ENCODE results near the gene PIGR. TPM values are rescaled to one million over a fixed set of nuclear protein-coding genes. Genes with fewer than 3 reads are reported as not detected.

Gene PIGR
- total and polyA plus RNA-seq, 2 donors from 2014 or later, result 187 to 841 TPM

- no peak overlapping the region for H3K4me3 ChIP-seq (ENCODE audit: low read length in 3 of 3)
- intact Hi-C loops (cut with DNase I), result no loop called here
- no peak for TF ChIP-seq CTCF (IDR thresholded peaks at IDR 0.05; ENCODE audit: borderline replicate concordance, extremely low read depth, insufficient read depth)
- H3K27me3 ChIP-seq (ENCODE audit: control insufficient read depth, insufficient read depth, low read length), result no peaks in the 10 kb centered on the region
- no peak for FAIRE-seq
- DNase-seq, result no peak
- H3K4me1 ChIP-seq (ENCODE audit: control insufficient read depth in 2 of 3, insufficient read depth in 2 of 3, low read depth in 1 of 3, low read length in 3 of 3), result no peaks in the 10 kb centered on the region
- H3K36me3 ChIP-seq (ENCODE audit: control insufficient read depth in 2 of 3, insufficient read depth in 3 of 3, low read length in 3 of 3), result no peaks in the 10 kb centered on the region
- no peak overlapping the region for H3K9ac ChIP-seq (ENCODE audit: low read length in 3 of 3)
- H3K27ac ChIP-seq (ENCODE audit: low read depth in 2 of 2, low read length in 2 of 2), result no peak overlapping the region
- H3K9me3 ChIP-seq (ENCODE audit: control insufficient read depth in 2 of 3, insufficient read depth in 1 of 3, low read length in 3 of 3), result peaks cover 0 to 9% (median 0%) of the 10 kb centered on the region in 3 donors
Measured at GRCh38 chr1:206882555-206882954, 63.7 kb downstream of the PIGR start.

GRCh38 chr1:206880314-206880713 is 66.0 kb downstream of the PIGR start:
- Histone ChIP-seq H3K9ac (ENCODE audit: low read length in 3 of 3) (no peak overlapping the region), H3K36me3 (ENCODE audit: control insufficient read depth in 2 of 3, insufficient read depth in 3 of 3, low read length in 3 of 3) (no peaks in the 10 kb centered on the region), H3K4me3 (ENCODE audit: low read length in 3 of 3) (no peak overlapping the region), H3K27me3 (ENCODE audit: control insufficient read depth, insufficient read depth, low read length) (no peaks in the 10 kb centered on the region), H3K27ac (ENCODE audit: low read depth in 2 of 2, low read length in 2 of 2) (no peak overlapping the region), H3K4me1 (ENCODE audit: control insufficient read depth in 2 of 3, insufficient read depth in 2 of 3, low read depth in 1 of 3, low read length in 3 of 3) (no peaks in the 10 kb centered on the region), H3K9me3 (ENCODE audit: control insufficient read depth in 2 of 3, insufficient read depth in 1 of 3, low read length in 3 of 3) (peaks cover 0 to 9% (median 0%) of the 10 kb centered on the region in 3 donors)
- no peak for TF ChIP-seq CTCF (IDR thresholded peaks at IDR 0.05; ENCODE audit: borderline replicate concordance, extremely low read depth, insufficient read depth)
- DNase-seq (no peak), FAIRE-seq (no peak)
- intact Hi-C loops (cut with DNase I), result no loop called here

Other genes with a start within 250 kb of the PIGR start
- gene IL19, start 175.7 kb downstream of the PIGR start, total RNA-seq, result 3.6 TPM
- gene IL19, start 175.7 kb downstream of the PIGR start, polyA plus RNA-seq (ENCODE audit: insufficient read depth, low read depth, low replicate concordance), result 0.41 TPM
- gene IL10, start 174.0 kb downstream of the PIGR start, total RNA-seq, result 2.5 TPM
- 0.49 TPM for gene IL10, start 174.0 kb downstream of the PIGR start, polyA plus RNA-seq (ENCODE audit: insufficient read depth, low read depth, low replicate concordance)
- not detected for gene IL20, start 80.8 kb downstream of the PIGR start, total RNA-seq
- gene IL20, start 80.8 kb downstream of the PIGR start, polyA plus RNA-seq (ENCODE audit: insufficient read depth, low read depth, low replicate concordance), result not detected
- not detected for gene IL24, start 49.0 kb downstream of the PIGR start, total RNA-seq
- not detected for gene IL24, start 49.0 kb downstream of the PIGR start, polyA plus RNA-seq (ENCODE audit: insufficient read depth, low read depth, low replicate concordance)
- 16.7 TPM for gene FCMR, start 24.5 kb downstream of the PIGR start, total RNA-seq
- 1.3 TPM for gene FCMR, start 24.5 kb downstream of the PIGR start, polyA plus RNA-seq (ENCODE audit: insufficient read depth, low read depth, low replicate concordance)
- gene FCAMR, start 24.0 kb upstream of the PIGR start, total RNA-seq, result 1.8 TPM
- 34.6 TPM for gene FCAMR, start 24.0 kb upstream of the PIGR start, polyA plus RNA-seq (ENCODE audit: insufficient read depth, low read depth, low replicate concordance)
- gene C1orf116, start 86.3 kb upstream of the PIGR start, total RNA-seq, result 19.6 TPM
- 11.9 TPM for gene C1orf116, start 86.3 kb upstream of the PIGR start, polyA plus RNA-seq (ENCODE audit: insufficient read depth, low read depth, low replicate concordance)
- 6.2 TPM for gene YOD1, start 104.7 kb upstream of the PIGR start, total RNA-seq
- gene YOD1, start 104.7 kb upstream of the PIGR start, polyA plus RNA-seq (ENCODE audit: insufficient read depth, low read depth, low replicate concordance), result 2.7 TPM
- gene PFKFB2, start 106.8 kb upstream of the PIGR start, total RNA-seq, result 20.6 TPM
- gene PFKFB2, start 106.8 kb upstream of the PIGR start, polyA plus RNA-seq (ENCODE audit: insufficient read depth, low read depth, low replicate concordance), result 21.7 TPM
- gene C4BPB, start 142.4 kb upstream of the PIGR start, total RNA-seq, result 1.3 TPM
- 0.49 TPM for gene C4BPB, start 142.4 kb upstream of the PIGR start, polyA plus RNA-seq (ENCODE audit: insufficient read depth, low read depth, low replicate concordance)
- 45.7 TPM for gene C4BPA, start 157.8 kb upstream of the PIGR start, total RNA-seq
- not detected for gene C4BPA, start 157.8 kb upstream of the PIGR start, polyA plus RNA-seq (ENCODE audit: insufficient read depth, low read depth, low replicate concordance)